ENCODE results near the gene DLL1.

The DLL1 gene

GRCh38 chr6:170311696-170312095 is 20.8 kb upstream of the DLL1 start:
- TF ChIP-seq POLR2A (IDR thresholded peaks at IDR 0.05; ENCODE audit: low read depth, low read length): no peak
- no peak for TF ChIP-seq POU2F2 (IDR thresholded peaks at IDR 0.05; ENCODE audit: low read depth, low read length)
- DNase-seq (ENCODE audit: insufficient read length, low spot score): no peak
- no peak for FAIRE-seq

GRCh38 chr6:170308761-170309160 is 17.9 kb upstream of the DLL1 start:
- FAIRE-seq: no peak
- TF ChIP-seq PAX5 (IDR thresholded peaks at IDR 0.05; ENCODE audit: insufficient read depth, low read length, severe bottlenecking) (no peak), TAF1 (IDR thresholded peaks at IDR 0.05; ENCODE audit: low read depth, low read length) (no peak), POLR2A (IDR thresholded peaks at IDR 0.05; ENCODE audit: low read depth, low read length) (no peak), SPI1 (IDR thresholded peaks at IDR 0.05; ENCODE audit: low read depth, low read length) (no peak), POLR2AphosphoS5 (IDR thresholded peaks at IDR 0.05; ENCODE audit: low read depth, low read length) (no peak), POU2F2 (IDR thresholded peaks at IDR 0.05; ENCODE audit: low read depth, low read length) (no peak)
- DNase-seq (ENCODE audit: insufficient read length, low spot score): no peak

GRCh38 chr6:170307080-170307545 is 16.2 kb upstream of the DLL1 start:
- peak; percentile 23 for FAIRE-seq
- no peak for TF ChIP-seq SPI1 (IDR thresholded peaks at IDR 0.05; ENCODE audit: low read depth, low read length)
- TF ChIP-seq POU2F2 (IDR thresholded peaks at IDR 0.05; ENCODE audit: low read depth, low read length): no peak
- TF ChIP-seq TAF1 (IDR thresholded peaks at IDR 0.05; ENCODE audit: low read depth, low read length): no peak
- TF ChIP-seq POLR2AphosphoS5 (IDR thresholded peaks at IDR 0.05; ENCODE audit: low read depth, low read length): no peak
- no peak for TF ChIP-seq PAX5 (IDR thresholded peaks at IDR 0.05; ENCODE audit: insufficient read depth, low read length, severe bottlenecking)
- TF ChIP-seq POLR2A (IDR thresholded peaks at IDR 0.05; ENCODE audit: low read depth, low read length): no peak
- DNase-seq (ENCODE audit: insufficient read length, low spot score): no peak

- TF ChIP-seq TAF1 (IDR thresholded peaks at IDR 0.05; ENCODE audit: low read depth, low read length) (peak; percentile 76), PAX5 (IDR thresholded peaks at IDR 0.05; ENCODE audit: insufficient read depth, low read length, severe bottlenecking) (peak; percentile 19), POLR2A (IDR thresholded peaks at IDR 0.05; ENCODE audit: low read depth, low read length) (peak; percentile 91), POLR2AphosphoS5 (IDR thresholded peaks at IDR 0.05; ENCODE audit: low read depth, low read length) (peak; percentile 95), SPI1 (IDR thresholded peaks at IDR 0.05; ENCODE audit: low read depth, low read length) (peak; percentile 85), POU2F2 (IDR thresholded peaks at IDR 0.05; ENCODE audit: low read depth, low read length) (no peak; the same call in 1 of the 2 replicates)
- FAIRE-seq: peak; percentile 99
- DNase-seq (ENCODE audit: insufficient read length, low spot score): peak; percentile 93
Observed at GRCh38 chr6:170306324-170307079, 15.6 kb upstream of the DLL1 start, which contains the start of gene FAM120B. Gene FAM120B, plus strand, starts transcription at chr6:170306758. Its CDS starts 10,633 bp downstream, at chr6:170317391.

- no peak for TF ChIP-seq TAF1 (IDR thresholded peaks at IDR 0.05; ENCODE audit: low read depth, low read length)
- no peak for TF ChIP-seq SPI1 (IDR thresholded peaks at IDR 0.05; ENCODE audit: low read depth, low read length)
- TF ChIP-seq POLR2AphosphoS5 (IDR thresholded peaks at IDR 0.05; ENCODE audit: low read depth, low read length): no peak
- TF ChIP-seq POU2F2 (IDR thresholded peaks at IDR 0.05; ENCODE audit: low read depth, low read length): no peak
- no peak for TF ChIP-seq POLR2A (IDR thresholded peaks at IDR 0.05; ENCODE audit: low read depth, low read length)
- no peak for TF ChIP-seq PAX5 (IDR thresholded peaks at IDR 0.05; ENCODE audit: insufficient read depth, low read length, severe bottlenecking)
- DNase-seq (ENCODE audit: insufficient read length, low spot score): no peak
- FAIRE-seq: no peak
Observed at GRCh38 chr6:170305805-170306323, 15.0 kb upstream of the DLL1 start.

- DNase-seq (ENCODE audit: insufficient read length, low spot score): no peak
- TF ChIP-seq PAX5 (IDR thresholded peaks at IDR 0.05; ENCODE audit: insufficient read depth, low read length, severe bottlenecking) (no peak), POLR2AphosphoS5 (IDR thresholded peaks at IDR 0.05; ENCODE audit: low read depth, low read length) (no peak), POLR2A (IDR thresholded peaks at IDR 0.05; ENCODE audit: low read depth, low read length) (no peak), SPI1 (IDR thresholded peaks at IDR 0.05; ENCODE audit: low read depth, low read length) (no peak), POU2F2 (IDR thresholded peaks at IDR 0.05; ENCODE audit: low read depth, low read length) (no peak), TAF1 (IDR thresholded peaks at IDR 0.05; ENCODE audit: low read depth, low read length) (no peak)
- FAIRE-seq: no peak
Observed at GRCh38 chr6:170301184-170301583, 10.3 kb upstream of the DLL1 start.

- FAIRE-seq (no peak), DNase-seq (ENCODE audit: insufficient read length, low spot score) (no peak)
- TF ChIP-seq POLR2A (IDR thresholded peaks at IDR 0.05; ENCODE audit: low read depth, low read length): no peak
- TF ChIP-seq POLR2AphosphoS5 (IDR thresholded peaks at IDR 0.05; ENCODE audit: low read depth, low read length): no peak
- no peak for TF ChIP-seq PAX5 (IDR thresholded peaks at IDR 0.05; ENCODE audit: insufficient read depth, low read length, severe bottlenecking)
- TF ChIP-seq SPI1 (IDR thresholded peaks at IDR 0.05; ENCODE audit: low read depth, low read length): no peak
- no peak for TF ChIP-seq POU2F2 (IDR thresholded peaks at IDR 0.05; ENCODE audit: low read depth, low read length)
- TF ChIP-seq TAF1 (IDR thresholded peaks at IDR 0.05; ENCODE audit: low read depth, low read length): no peak
Observed at GRCh38 chr6:170298688-170299087, 7.8 kb upstream of the DLL1 start.

GRCh38 chr6:170297576-170298330 is 6.9 kb upstream of the DLL1 start:
- DNase-seq (ENCODE audit: insufficient read length, low spot score): no peak
- TF ChIP-seq TAF1 (IDR thresholded peaks at IDR 0.05; ENCODE audit: low read depth, low read length) (no peak), POU2F2 (IDR thresholded peaks at IDR 0.05; ENCODE audit: low read depth, low read length) (no peak), PAX5 (IDR thresholded peaks at IDR 0.05; ENCODE audit: insufficient read depth, low read length, severe bottlenecking) (no peak), POLR2AphosphoS5 (IDR thresholded peaks at IDR 0.05; ENCODE audit: low read depth, low read length) (no peak), SPI1 (IDR thresholded peaks at IDR 0.05; ENCODE audit: low read depth, low read length) (no peak), POLR2A (IDR thresholded peaks at IDR 0.05; ENCODE audit: low read depth, low read length) (no peak)
- no peak for FAIRE-seq
